Stimulated activated CD8-positive, alpha-beta memory T cell treated with anti-CD3 and anti-CD28 coated beads, Interleukin-2, amount 100 ng/mL, for 48 hours (primary cell): ENCODE measurements around the gene RASD2.
"Not testable (repeated sequence)": the region's sequence is repeated elsewhere in the genome, so short reads cannot be mapped to it uniquely, and the experiment has no call there.

Experiments
- DNase-seq, 2 donors: peaks; one replicate each; pipeline ENCODE4 v3.0.0-alpha.2; 2020; ENCODE audit warnings: low read depth in 2 of 2

The RASD2 gene, protein sequence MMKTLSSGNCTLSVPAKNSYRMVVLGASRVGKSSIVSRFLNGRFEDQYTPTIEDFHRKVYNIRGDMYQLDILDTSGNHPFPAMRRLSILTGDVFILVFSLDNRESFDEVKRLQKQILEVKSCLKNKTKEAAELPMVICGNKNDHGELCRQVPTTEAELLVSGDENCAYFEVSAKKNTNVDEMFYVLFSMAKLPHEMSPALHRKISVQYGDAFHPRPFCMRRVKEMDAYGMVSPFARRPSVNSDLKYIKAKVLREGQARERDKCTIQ

DNA sequence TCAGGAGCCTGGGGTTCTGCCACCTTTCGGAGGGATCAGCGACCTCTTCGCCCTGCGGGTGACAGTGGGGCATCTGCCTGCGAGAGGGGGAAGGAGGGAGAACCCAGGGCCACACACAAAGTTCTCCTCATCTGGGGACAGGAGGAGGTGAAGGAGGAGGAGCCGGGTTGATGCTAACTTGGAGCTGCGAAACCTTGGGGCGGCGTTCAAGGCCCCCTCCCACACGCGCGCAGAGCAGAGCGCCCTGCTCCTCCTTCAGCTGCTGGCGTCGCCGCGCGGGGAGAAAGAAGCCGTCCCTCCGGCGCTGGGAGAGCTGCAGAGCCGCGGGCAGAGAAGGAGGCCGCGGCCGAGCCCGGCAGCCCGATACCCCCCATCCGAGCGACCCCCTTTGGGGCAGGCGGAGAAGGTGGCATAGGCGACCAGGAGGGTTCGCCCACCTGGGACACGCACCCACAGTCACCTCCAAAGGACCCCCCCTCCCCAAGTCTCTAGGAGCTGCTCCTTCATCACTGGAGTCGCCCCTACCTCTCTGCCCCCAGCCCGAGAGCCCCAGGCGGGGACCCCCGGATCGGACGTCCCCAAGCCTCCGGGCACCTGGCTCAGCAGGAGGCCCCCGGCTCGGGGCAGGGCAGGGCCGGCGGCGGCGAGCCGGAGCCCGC, at the start of gene RASD2:
Gene RASD2, plus strand, starts transcription at position 237 of the 659 bp plus-strand sequence. CDS start 5,979 bp downstream, outside the sequence.
- DNase-seq, result peak; percentile 22 to 23

- not testable (repeated sequence) for DNase-seq
Measured at GRCh38 chr22:35491061-35491907, 49.3 kb upstream of the RASD2 start.

DNA sequence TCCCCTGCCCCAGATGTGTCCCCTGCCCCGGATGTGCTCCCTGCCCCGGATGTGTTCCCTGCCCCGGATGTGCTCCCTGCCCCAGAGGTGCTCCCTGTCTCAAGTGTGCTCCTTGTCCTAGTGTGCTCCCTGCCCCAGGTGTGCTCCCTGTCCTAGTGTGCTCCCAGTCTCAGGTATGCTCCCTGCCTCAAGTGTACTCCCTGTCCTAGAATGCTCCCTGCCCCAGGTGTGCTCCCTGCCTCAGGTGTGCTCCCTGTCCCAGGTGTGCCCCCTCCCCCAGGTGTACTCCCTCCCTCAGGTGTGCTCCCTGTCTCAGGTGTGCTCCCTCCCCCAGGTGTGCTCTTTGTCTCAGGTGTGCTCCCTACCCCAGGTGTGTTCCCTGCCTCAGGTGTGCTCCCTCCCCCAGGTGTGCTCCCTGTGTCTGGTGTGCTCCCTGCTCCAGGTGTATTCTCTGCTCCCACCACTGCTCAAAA, 48.7 kb upstream of the RASD2 start:
- DNase-seq, result no peak

DNA sequence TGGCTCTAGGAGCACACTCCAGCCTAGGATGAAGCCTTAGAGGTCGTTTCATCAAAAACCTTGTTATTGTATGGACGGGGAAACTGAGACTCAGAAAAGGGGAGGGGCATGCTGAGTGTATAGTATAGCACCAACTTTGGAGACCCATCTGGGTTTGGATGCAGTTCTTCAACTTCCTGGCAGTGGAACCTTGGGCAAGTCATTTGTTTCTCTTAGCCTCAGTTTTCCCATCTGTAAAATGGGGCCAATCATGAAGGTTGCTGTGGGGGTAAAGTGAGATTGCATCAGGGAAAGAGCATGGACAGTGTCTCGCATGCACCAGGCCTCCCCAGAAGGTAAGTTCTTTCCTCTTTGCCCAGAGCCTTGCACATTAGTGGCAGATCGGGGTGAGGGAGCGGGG, 47.6 kb upstream of the RASD2 start:
- DNase-seq, result no peak

- DNase-seq, result not testable (repeated sequence)
Measured at GRCh38 chr22:35495711-35496110, 44.9 kb upstream of the RASD2 start.

DNA sequence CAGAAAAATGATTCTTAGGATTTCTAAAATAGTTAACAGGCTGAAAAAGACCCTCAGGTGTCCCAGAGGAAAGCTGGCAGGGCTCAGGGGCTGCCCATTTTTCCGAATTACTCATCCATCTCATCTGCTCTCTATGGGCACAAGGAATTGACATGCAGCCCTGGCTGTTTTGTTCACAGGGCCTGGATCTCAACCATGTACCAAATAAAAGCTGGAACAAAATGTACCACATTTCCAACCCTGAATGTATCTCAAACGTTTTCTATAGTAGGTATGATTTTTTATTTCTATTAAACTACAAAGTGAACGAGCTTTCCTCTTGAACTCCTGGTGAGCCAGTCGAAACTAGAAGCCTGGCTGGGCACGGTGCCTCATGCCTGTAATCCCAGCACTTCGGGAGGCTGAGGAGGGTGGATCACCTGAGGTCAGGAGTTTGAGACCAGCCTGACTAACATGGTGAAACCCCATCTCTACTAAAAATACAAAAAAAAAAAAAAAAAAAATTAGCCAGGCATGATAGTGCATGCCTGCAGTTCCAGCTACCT, 43.8 kb upstream of the RASD2 start:
- DNase-seq, result no peak

DNA sequence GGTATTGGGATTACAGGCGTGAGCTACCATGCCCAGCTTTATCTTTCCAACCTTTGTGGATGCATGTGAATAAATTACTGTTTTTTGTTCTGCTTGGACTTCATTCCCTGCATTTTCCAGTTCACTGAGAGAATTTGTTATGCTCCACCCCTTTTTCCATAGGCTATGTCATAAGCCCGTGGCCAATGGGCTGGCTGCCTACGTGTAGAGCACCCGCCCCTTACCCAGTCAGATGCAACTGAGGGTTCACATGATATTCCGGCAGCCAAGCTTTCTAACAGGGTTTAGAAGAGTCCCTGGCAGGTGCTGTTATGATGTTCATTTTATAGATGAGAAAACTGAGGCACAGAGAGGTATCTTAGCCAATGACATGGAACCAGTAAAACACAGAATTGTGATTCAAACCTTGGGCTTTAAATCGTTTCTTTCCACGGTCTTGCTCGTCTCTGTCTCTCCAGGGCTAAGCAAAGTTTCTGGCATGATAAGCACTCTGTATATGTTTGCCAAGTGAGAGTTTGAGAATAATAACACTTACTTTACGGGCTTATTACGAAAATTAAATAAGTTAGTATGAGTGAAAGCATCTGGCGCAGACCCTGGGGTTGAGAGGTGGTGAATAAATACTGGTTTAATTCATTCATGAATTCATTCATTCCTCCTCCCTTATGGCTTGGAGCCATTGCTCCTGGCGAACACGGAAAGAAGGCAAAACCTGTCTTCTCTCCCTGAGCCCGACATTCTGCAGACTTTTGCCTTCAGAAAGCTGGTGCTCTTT, 42.4 kb upstream of the RASD2 start:
- no peak for DNase-seq

GRCh38 chr22:35502836-35503235, 37.8 kb upstream of the RASD2 start:
- no peak for DNase-seq

DNA sequence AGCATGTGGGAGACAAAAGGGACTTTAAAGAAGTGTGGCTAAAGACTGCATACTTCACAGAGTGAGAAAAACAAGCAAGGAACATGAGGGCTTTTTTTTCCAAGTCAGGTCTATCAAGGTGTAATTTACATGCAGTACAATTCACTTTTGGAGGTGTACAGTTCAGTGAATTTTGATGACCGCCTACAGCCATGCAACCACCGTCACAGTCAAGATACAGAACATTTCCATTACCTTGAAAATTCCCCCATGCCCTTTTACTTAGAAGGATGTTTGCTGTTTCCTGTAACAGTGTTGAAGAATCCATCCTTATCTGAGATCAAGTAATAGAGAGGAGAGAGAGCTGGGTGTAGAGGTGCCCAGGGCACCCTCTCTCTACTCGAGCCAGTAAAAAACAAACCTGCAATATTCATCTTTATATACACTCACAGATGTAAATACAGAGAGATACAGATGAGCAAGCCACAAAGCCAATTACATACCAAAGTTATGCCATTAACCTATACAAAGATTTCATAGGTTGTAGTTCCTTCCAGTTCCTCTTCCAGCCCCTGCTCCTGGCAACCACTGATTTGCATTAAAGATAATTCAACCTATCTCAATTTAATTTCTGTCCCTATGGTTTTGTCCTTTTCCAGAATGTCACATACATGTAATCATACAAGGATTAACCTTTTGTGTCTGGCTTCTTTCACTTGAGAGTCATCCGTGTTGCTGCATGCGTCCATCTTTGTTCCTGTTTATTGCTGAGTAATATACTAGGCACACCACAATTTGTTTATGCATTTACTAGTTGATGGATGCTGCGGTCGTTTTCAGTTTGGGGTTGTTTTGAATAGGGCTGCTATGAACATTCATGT, 35.0 kb upstream of the RASD2 start:
- DNase-seq, result no peak

- DNase-seq, result no peak
Measured at GRCh38 chr22:35506259-35506570, 34.4 kb upstream of the RASD2 start.

GRCh38 chr22:35507851-35508250, 32.8 kb upstream of the RASD2 start:
- DNase-seq, result not testable (repeated sequence)

GRCh38 chr22:35509451-35509850, 31.2 kb upstream of the RASD2 start:
- DNase-seq, result no peak

DNA sequence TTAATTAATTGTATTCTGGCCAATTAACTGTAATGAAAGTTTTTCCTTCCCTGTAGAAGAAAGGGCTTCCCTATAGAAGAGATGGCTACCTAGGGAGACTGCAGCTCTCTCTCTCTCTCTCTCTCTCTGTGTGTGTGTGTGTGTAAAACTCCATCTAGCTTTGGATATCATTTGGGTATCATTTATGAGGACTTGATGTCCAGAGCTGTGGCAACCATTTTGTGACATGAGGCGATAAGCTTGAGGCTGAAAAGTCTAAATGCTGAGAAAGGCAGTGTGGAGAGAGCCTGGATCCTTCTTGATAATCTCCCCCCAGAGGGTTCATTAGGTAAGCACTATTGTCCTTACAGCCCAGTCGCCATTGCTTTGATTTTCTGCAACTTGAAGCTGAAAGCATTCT, 30.7 kb upstream of the RASD2 start:
- no peak for DNase-seq

DNA sequence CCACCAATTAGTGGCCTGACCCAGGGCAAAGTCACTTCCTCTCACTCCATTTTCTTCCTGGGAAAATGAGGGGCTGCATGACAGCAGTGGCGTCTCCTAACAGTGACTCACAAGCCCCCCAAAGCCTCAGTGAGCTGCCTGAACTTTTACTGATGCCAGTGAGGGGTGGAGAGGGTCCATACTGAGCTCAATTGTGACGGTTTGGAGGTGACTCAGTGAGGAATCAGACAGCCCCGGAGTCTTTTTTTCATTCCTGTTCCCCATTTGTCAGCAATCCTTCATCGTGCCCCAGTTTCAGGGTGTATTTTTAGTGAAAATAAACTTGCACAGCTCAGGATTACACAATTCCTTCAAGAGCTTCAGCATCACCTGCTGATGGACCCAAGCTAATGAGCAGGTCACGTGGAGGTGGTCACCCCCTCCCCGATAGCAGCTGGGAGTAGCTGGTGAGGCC, 30.1 kb upstream of the RASD2 start:
- DNase-seq, result no peak

GRCh38 chr22:35510951-35511350, 29.7 kb upstream of the RASD2 start:
- no peak for DNase-seq

DNA sequence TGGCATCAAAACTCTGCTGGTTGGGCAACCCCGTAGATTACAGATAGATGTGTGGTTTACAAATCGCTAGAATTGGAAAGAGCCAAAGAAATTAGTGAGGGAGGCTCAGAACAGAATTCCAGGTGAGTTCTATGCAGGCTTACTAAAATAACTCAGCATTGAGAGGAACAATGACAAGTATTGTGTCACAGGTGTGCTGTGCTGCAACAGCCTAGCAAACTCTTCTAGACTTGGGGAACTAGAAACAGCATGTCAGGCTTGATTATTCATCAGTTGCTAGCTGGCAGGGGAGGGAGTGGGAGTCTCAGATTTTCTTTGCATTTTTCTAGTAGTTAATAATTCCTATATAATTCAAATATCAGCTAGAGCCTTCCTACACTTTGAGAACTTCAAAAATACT, 26.3 kb upstream of the RASD2 start:
- no peak for DNase-seq

- not testable (repeated sequence) for DNase-seq
Measured at GRCh38 chr22:35515952-35516351, 24.7 kb upstream of the RASD2 start.

DNA sequence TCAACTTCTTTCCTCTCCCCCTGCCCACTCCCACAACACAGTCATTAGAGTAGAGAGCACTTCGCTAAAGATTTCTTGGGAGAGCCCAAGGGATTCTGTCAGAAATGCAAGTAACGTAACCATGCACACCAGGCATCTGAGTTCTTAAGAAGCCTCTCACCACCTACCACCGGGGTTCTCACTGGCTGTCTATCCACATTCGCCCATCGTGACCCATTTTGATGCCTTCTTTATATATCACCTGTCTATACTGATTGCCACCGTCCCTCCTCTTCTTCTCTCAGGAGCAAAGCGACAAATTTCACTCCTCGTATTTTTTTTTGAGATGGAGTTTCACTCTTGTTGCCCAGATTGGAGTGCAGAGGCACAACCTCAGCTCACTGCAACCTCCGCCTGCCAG, 23.9 kb upstream of the RASD2 start:
- DNase-seq, result no peak

DNA sequence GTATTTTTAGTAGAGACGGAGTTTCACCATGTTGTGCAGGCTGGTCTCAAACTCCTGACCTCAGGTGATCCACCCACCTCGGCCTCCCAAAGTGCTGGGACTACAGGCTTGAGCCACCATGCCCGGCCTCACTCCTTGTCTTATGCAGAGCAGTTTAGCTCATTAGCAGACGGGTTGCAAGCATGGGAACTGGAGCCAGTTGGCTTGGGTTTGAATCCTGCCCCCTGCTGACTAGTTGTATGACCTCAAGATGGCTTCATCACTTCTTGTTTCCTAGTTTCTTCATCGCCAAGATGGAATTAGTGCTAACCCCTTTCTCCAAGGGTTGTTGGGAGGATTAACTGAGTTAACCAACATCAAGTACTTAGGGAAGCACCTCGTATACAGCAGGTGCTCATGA, 23.4 kb upstream of the RASD2 start:
- DNase-seq, result no peak

GRCh38 chr22:35517769-35518530, 22.7 kb upstream of the RASD2 start:
- DNase-seq, result no peak
